GM19239 (cell line): ENCODE measurements around the gene GAREM2.
"Not testable (repeated sequence)": the region's sequence is repeated elsewhere in the genome, so short reads cannot be mapped to it uniquely, and the experiment has no call there.

Experiments
- DNase-seq: peaks from one replicate; pipeline ENCODE4 v3.0.0; 2011; ENCODE audit warnings: low spot score; ENCODE audit not compliant: insufficient read length
- FAIRE-seq: peaks from 2 replicates; lab custom pipeline; 2011; peaks lifted over from hg19 to GRCh38; lab: Jason Lieb, UNC

GAREM2 gene

DNA sequence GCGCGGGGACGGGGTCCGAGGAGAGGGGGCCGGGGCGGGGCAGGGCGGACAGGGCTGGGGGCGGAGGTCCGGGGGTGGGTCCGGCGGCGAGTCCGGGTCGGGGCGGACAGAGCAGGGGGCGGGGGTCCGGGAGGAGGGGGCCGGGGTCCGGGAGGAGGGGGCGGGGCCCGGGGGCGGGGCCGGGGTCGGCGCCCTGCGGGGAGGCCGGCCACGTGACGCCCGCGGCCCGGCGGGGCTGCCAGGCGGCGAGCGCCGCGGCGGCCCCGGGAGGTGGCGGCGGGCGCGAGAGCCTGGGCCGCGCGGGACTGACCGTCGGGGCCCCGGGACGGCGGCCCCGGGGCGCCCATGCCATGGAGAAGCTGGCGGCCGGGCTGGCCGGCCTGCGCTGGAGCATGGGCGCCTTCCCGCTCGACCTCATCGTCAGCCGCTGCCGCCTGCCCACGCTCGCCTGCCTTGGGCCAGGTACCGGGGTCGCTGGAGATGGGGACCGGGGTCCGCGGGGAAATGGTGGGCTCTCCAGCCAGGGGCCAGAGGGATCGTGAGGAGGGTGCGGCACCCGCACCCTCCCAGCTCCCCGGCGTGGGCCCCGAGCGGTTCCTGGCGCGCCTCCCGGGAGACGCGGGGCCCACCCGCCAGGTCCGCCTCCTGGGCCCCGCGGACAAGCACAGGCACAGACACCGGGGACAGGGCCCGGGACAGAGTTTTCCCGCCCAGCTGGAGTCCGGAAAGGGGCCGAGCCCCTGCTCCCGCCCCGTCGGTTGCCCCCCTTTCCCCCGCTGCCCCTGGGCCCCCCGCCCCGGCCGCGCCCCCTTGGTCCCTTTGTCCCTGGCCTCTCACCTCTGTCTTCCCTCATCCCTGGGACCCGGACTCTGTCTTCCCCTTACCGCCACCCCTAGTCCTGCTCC lies at the start of gene GAREM2:
Gene GAREM2 (plus strand): TSS at position 218 of the 905 bp plus-strand sequence. CDS start 133 bp downstream, at position 351.
- FAIRE-seq (no peak), DNase-seq (no peak)

- FAIRE-seq, result no peak
- no peak for DNase-seq
These were observed 49.5 kb upstream of the GAREM2 start for GRCh38 chr2:26123426-26123825.

- FAIRE-seq (no peak), DNase-seq (no peak)
These were observed 46.8 kb upstream of the GAREM2 start for GRCh38 chr2:26126074-26126473.

- DNase-seq (no peak), FAIRE-seq (no peak)
These were observed 44.7 kb upstream of the GAREM2 start for GRCh38 chr2:26128176-26128575.

GRCh38 chr2:26130763-26131162 lies 42.1 kb upstream of the GAREM2 start:
- no peak for DNase-seq
- FAIRE-seq, result peak; percentile 58

DNA sequence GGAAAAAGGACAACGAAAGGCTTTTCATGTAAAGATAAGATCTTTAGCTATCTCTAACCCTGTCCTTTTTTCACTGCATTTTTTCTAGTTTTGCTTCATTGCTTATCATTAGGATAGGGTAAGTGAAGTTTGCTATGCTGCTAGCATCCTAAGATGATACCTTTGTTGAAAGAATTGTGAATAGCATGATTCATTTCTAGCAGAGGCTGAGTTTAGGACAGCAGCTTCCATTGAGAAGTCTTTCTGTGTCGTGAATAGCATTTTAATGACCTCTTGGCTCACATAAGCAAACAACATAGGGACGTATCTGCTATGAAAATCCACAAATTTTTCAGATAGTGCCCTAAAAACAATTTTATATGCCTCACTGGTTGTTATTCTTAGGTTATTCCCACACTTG lies 36.4 kb upstream of the GAREM2 start:
- DNase-seq, result no peak
- FAIRE-seq, result no peak

- DNase-seq (no peak), FAIRE-seq (no peak)
These were observed 33.4 kb upstream of the GAREM2 start for GRCh38 chr2:26139269-26140183.

- DNase-seq (no peak), FAIRE-seq (no peak)
These were observed 31.6 kb upstream of the GAREM2 start for GRCh38 chr2:26141145-26141769.

GRCh38 chr2:26144031-26144430 lies 28.9 kb upstream of the GAREM2 start:
- FAIRE-seq (no peak), DNase-seq (no peak)

GRCh38 chr2:26144953-26145680 lies 27.8 kb upstream of the GAREM2 start:
- FAIRE-seq (peak; percentile 71), DNase-seq (peak; percentile 52)

DNA sequence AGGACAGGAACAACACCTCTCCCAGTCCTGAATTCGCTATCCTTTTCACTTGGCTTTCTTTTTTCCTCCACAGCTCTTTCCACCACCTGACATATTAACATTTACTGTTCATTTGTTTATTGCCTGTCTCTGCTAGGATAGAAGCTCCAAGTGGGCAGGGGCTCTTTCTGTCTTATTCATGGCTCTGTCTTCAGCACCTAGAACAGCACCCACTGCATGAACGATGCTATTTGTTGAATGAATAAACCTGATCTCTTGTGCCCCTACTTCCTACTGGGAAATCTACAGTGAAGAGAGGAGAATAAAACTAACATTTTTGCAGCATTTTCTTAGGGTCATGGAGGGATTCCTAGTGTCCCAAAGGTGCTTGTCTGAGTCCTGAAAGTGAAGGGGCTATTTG lies 24.4 kb upstream of the GAREM2 start:
- FAIRE-seq, result no peak
- DNase-seq, result no peak

DNA sequence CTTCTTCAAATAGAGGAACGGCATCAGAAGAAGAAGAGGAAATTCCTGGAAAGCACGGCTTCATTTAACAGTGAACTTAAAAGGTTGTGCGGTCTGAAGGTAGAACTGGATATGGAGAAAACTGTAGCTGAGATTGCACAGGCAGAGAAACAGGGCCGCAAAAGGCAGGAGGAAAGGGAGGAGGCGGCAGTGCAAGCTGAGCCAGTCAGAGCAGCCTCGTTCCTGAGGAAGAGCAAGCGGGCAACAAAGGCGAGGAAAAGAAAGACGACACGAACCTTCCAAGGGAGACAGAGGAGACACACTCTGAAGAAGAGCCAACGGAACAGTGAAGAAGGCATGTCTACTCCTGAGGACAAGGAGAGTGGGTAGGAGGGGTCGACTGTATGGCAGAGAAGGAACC lies 22.6 kb upstream of the GAREM2 start:
- DNase-seq, result no peak
- FAIRE-seq, result no peak

- DNase-seq, result no peak
- FAIRE-seq, result no peak
These were observed 15.3 kb upstream of the GAREM2 start for GRCh38 chr2:26157580-26157979.

DNA sequence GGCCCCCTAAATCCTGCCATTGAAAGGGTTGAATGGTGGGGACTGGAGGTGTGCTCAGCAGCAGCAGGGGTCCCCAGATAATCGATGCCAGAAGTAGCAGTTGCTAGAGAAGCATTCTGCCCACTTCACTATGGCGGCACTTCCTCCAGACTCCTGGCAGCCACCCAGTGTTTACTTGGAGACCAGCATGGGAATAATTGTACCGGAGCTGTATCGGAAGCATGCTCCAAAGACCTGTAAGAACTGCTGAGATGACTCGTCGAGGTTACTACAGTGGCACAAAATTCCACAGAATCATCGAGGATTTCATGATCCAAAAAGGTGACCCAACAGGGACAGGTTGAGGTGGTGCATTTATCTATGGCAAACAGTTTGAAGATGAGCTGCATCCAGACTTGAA lies 11.0 kb upstream of the GAREM2 start:
- no peak for DNase-seq
- no peak for FAIRE-seq

- DNase-seq (no peak), FAIRE-seq (no peak)
These were observed 9.9 kb upstream of the GAREM2 start for GRCh38 chr2:26162963-26163362.

DNA sequence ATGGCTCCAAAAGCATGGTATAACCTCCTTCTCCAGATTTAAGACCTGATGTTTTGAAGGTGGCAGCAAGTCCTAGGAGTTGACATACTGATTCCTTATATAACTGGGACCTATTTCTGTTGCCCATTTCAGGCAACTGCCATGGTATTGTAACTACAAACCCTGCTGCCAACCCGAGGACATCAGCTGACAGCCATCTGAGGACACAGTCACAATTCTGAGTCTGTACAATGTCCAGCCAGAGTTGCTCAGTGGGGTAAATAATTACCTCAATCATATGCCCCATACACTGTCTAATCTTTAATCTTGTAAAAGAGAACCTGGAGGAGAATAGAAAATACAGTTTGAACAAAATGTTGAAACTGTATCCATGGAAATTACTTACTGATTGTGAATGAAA lies 8.7 kb upstream of the GAREM2 start:
- DNase-seq (no peak), FAIRE-seq (no peak)

GRCh38 chr2:26164641-26165211 lies 8.2 kb upstream of the GAREM2 start:
- no peak for DNase-seq
- FAIRE-seq, result no peak

- no peak for FAIRE-seq
- DNase-seq, result no peak
These were observed 7.5 kb upstream of the GAREM2 start for GRCh38 chr2:26165403-26165802.

- not testable (repeated sequence) for FAIRE-seq
These were observed 6.3 kb upstream of the GAREM2 start for GRCh38 chr2:26166541-26166940.

GRCh38 chr2:26168785-26169184 lies 4.1 kb upstream of the GAREM2 start:
- DNase-seq (no peak), FAIRE-seq (no peak)

More at GRCh38 chr2:26166541-26166940, 6.3 kb upstream of the GAREM2 start:
- not testable (repeated sequence) for DNase-seq
